Right atrium auricular region (tissue), 2 donors: ENCODE results near the gene FRMD4A. TPM values are rescaled to one million over a fixed set of nuclear protein-coding genes. Genes with fewer than 3 reads are reported as not detected.

Experiments used
- DNase-seq: peaks from one replicate; pipeline ENCODE4 v3.0.0-alpha.2; 2019; ENCODE audit warnings: low spot score
- H3K27ac ChIP-seq, 2 donors: fragments of 200-600 bp; sonication (generic); 1 replicate in 1 of 2; 2 replicates in 1 of 2; pipeline ENCODE4 v1.5.1; 2016 to 2019
- H3K27me3 ChIP-seq, 2 donors: fragments of 200-600 bp; sonication (generic); one replicate each; pipeline versions ENCODE4 v1.5.1 to v1.6.0; 2017 to 2019
- H3K36me3 ChIP-seq: fragments of 200-600 bp; sonication (generic); one replicate; pipeline ENCODE4 v1.5.1; 2016
- H3K4me1 ChIP-seq, 2 donors: fragments of 200-600 bp; sonication (generic); one replicate each; pipeline versions ENCODE4 v1.5.1 to v1.6.0; 2017 to 2019
- H3K4me3 ChIP-seq, 2 donors: fragments of 200-600 bp; sonication (generic); 1 replicate in 1 of 2; 2 replicates in 1 of 2; pipeline ENCODE4 v1.5.1; 2017 to 2019; ENCODE audit warnings: mild to moderate bottlenecking in 1 of 2, moderate library complexity in 1 of 2
- H3K9me3 ChIP-seq, 2 donors: fragments of 200-600 bp; sonication (generic); one replicate each; pipeline ENCODE4 v1.5.1; 2019
- CTCF ChIP-seq, 2 donors: fragments of 200-600 bp; sonication (generic); IDR thresholded peaks; one replicate each; pipeline ENCODE4 v1.5.1; 2019; ENCODE audit warnings: antibody characterized with exemption in 2 of 2
- total RNA-seq, 2 donors: library from RNA; depleted of rRNA; stranded (reverse); fragments of >200 nt; gene quantifications; one replicate each; pipeline ENCODE4 v1.1.0, GENCODE V29; 2016

FRMD4A gene
- total RNA-seq, 2 donors from 2014 or later, result 15.9 to 22.9 TPM

GRCh38 chr10:14372606-14373005 is 41.9 kb upstream of the FRMD4A start:
- no peak for DNase-seq
- no peaks in the 10 kb centered on the region for H3K9me3 ChIP-seq
- TF ChIP-seq CTCF (IDR thresholded peaks at IDR 0.05), result no peak
- no peak overlapping the region for H3K27ac ChIP-seq
- H3K36me3 ChIP-seq, result no peaks in the 10 kb centered on the region
- no peaks in the 10 kb centered on the region for H3K4me1 ChIP-seq
- H3K27me3 ChIP-seq, result no peaks in the 10 kb centered on the region
- H3K4me3 ChIP-seq, result no peak overlapping the region

GRCh38 chr10:14371581-14371980 is 40.9 kb upstream of the FRMD4A start:
- DNase-seq, result no peak

GRCh38 chr10:14370894-14371293 is 40.2 kb upstream of the FRMD4A start:
- Histone ChIP-seq H3K4me1 (no peaks in the 10 kb centered on the region), H3K27ac (no peak overlapping the region), H3K9me3 (no peaks in the 10 kb centered on the region), H3K36me3 (no peaks in the 10 kb centered on the region), H3K4me3 (no peak overlapping the region), H3K27me3 (no peaks in the 10 kb centered on the region)
- no peak for DNase-seq
- no peak for TF ChIP-seq CTCF (IDR thresholded peaks at IDR 0.05)

More at GRCh38 chr10:14371581-14371980, 40.9 kb upstream of the FRMD4A start:
- Histone ChIP-seq H3K27me3 (no peaks in the 10 kb centered on the region), H3K36me3 (no peaks in the 10 kb centered on the region), H3K4me1 (no peaks in the 10 kb centered on the region), H3K27ac (no peak overlapping the region), H3K4me3 (no peak overlapping the region), H3K9me3 (no peaks in the 10 kb centered on the region)
- no peak for TF ChIP-seq CTCF (IDR thresholded peaks at IDR 0.05)

GRCh38 chr10:14369906-14370305 is 39.2 kb upstream of the FRMD4A start:
- TF ChIP-seq CTCF (IDR thresholded peaks at IDR 0.05), result no peak
- Histone ChIP-seq H3K27ac (no peak overlapping the region), H3K36me3 (no peaks in the 10 kb centered on the region), H3K4me3 (no peak overlapping the region), H3K27me3 (no peaks in the 10 kb centered on the region), H3K9me3 (no peaks in the 10 kb centered on the region), H3K4me1 (no peaks in the 10 kb centered on the region)
- no peak for DNase-seq

- DNase-seq, result no peak
- no peak for TF ChIP-seq CTCF (IDR thresholded peaks at IDR 0.05)
Measured at GRCh38 chr10:14366760-14367159, 36.0 kb upstream of the FRMD4A start.

GRCh38 chr10:14365266-14365665 is 34.5 kb upstream of the FRMD4A start:
- no peak overlapping the region for H3K4me3 ChIP-seq
- no peak for TF ChIP-seq CTCF (IDR thresholded peaks at IDR 0.05)
- no peak for DNase-seq

More at GRCh38 chr10:14366760-14367159, 36.0 kb upstream of the FRMD4A start:
- Histone ChIP-seq H3K27me3 (no peaks in the 10 kb centered on the region), H3K9me3 (no peaks in the 10 kb centered on the region), H3K4me1 (no peaks in the 10 kb centered on the region), H3K27ac (no peak overlapping the region), H3K36me3 (no peaks in the 10 kb centered on the region), H3K4me3 (no peak overlapping the region)

More at GRCh38 chr10:14365266-14365665, 34.5 kb upstream of the FRMD4A start:
- Histone ChIP-seq H3K27ac (no peak overlapping the region), H3K36me3 (no peaks in the 10 kb centered on the region), H3K27me3 (no peaks in the 10 kb centered on the region), H3K4me1 (no peaks in the 10 kb centered on the region), H3K9me3 (no peaks in the 10 kb centered on the region)
